Endothelial cell (in vitro differentiated cells): ENCODE results near the gene CACNA2D4. TPM values are rescaled to one million over a fixed set of nuclear protein-coding genes. Genes with fewer than 3 reads are reported as not detected.

ENCODE experiments used
- DNase-seq: peaks from one replicate; pipeline ENCODE4 v3.0.0; 2021; ENCODE audit warnings: low spot score
- H3K27ac Mint-ChIP-seq: one replicate; pipeline ENCODE4 v1.8.0; 2021; ENCODE audit warnings: mixed read lengths, inconsistent platforms; ENCODE audit not compliant: unreplicated experiment
- H3K27me3 Mint-ChIP-seq: one replicate; pipeline ENCODE4 v1.8.0; 2021; ENCODE audit warnings: mild to moderate bottlenecking, moderate library complexity, mixed read lengths, inconsistent platforms; ENCODE audit not compliant: unreplicated experiment
- H3K36me3 Mint-ChIP-seq: one replicate; pipeline ENCODE4 v1.8.0; 2021; ENCODE audit warnings: mild to moderate bottlenecking, low read depth, mixed read lengths, inconsistent platforms; ENCODE audit not compliant: unreplicated experiment
- H3K4me1 Mint-ChIP-seq: one replicate; pipeline ENCODE4 v1.8.0; 2021; ENCODE audit warnings: mild to moderate bottlenecking, mixed read lengths, inconsistent platforms; ENCODE audit not compliant: unreplicated experiment
- H3K4me3 Mint-ChIP-seq: one replicate; pipeline ENCODE4 v1.8.0; 2021; ENCODE audit warnings: mild to moderate bottlenecking, mixed read lengths, inconsistent platforms; ENCODE audit not compliant: unreplicated experiment
- H3K9me3 Mint-ChIP-seq: one replicate; pipeline ENCODE4 v1.8.0; 2021; ENCODE audit warnings: mixed read lengths, inconsistent platforms; ENCODE audit not compliant: unreplicated experiment
- CTCF ChIP-seq: fragments of 200-600 bp; sonication (generic); IDR thresholded peaks from one replicate; pipeline ENCODE4 v1.5.0; 2021; ENCODE audit warnings: antibody characterized with exemption; ENCODE audit not compliant: unreplicated experiment
- total RNA-seq: library from RNA; stranded (reverse); fragmentation: NEBNext Ultra II Directional; extraction: Animal tissue kit (Norgen Biotek cat#: 25700); gene quantifications from one replicate; pipeline ENCODE4 v1.2.1, GENCODE V29; 2021; ENCODE audit not compliant: unreplicated experiment

CACNA2D4 gene
- total RNA-seq, 1 donor from 2014 or later: 0.28 TPM

GRCh38 chr12:1870998-1871917 is 47.2 kb downstream of the CACNA2D4 start:
- no peak overlapping the region for H3K4me3 Mint-ChIP-seq
- no peaks in the 10 kb centered on the region for H3K9me3 Mint-ChIP-seq
- H3K4me1 Mint-ChIP-seq: no peaks in the 10 kb centered on the region
- peaks cover 6% of the 10 kb centered on the region for H3K27me3 Mint-ChIP-seq
- H3K27ac Mint-ChIP-seq: no peak overlapping the region
- H3K36me3 Mint-ChIP-seq: no peaks in the 10 kb centered on the region
- TF ChIP-seq CTCF: no peak
- DNase-seq: no peak

- DNase-seq: no peak
- no peak overlapping the region for H3K4me3 Mint-ChIP-seq
- no peak for TF ChIP-seq CTCF
- H3K4me1 Mint-ChIP-seq: no peaks in the 10 kb centered on the region
- no peaks in the 10 kb centered on the region for H3K36me3 Mint-ChIP-seq
- H3K27me3 Mint-ChIP-seq: peaks cover 8% of the 10 kb centered on the region
- H3K27ac Mint-ChIP-seq: no peak overlapping the region
- H3K9me3 Mint-ChIP-seq: no peaks in the 10 kb centered on the region
Observed at GRCh38 chr12:1870086-1870485, 48.4 kb downstream of the CACNA2D4 start.

- Mint-ChIP-seq H3K4me3 (no peak overlapping the region), H3K36me3 (no peaks in the 10 kb centered on the region), H3K4me1 (no peaks in the 10 kb centered on the region), H3K9me3 (no peaks in the 10 kb centered on the region), H3K27ac (no peak overlapping the region), H3K27me3 (peaks cover 8% of the 10 kb centered on the region)
- TF ChIP-seq CTCF: no peak
- DNase-seq: no peak
Observed at GRCh38 chr12:1869145-1869544, 49.3 kb downstream of the CACNA2D4 start.

GRCh38 chr12:1865284-1865866 is 53.1 kb downstream of the CACNA2D4 start:
- TF ChIP-seq CTCF: no peak
- H3K4me3 Mint-ChIP-seq: no peak overlapping the region
- peaks cover 7% of the 10 kb centered on the region for H3K27me3 Mint-ChIP-seq
- DNase-seq: no peak
- no peaks in the 10 kb centered on the region for H3K36me3 Mint-ChIP-seq
- H3K4me1 Mint-ChIP-seq: no peaks in the 10 kb centered on the region
- no peaks in the 10 kb centered on the region for H3K9me3 Mint-ChIP-seq
- no peak overlapping the region for H3K27ac Mint-ChIP-seq

GRCh38 chr12:1864867-1865266 is 53.6 kb downstream of the CACNA2D4 start:
- Mint-ChIP-seq H3K4me3 (no peak overlapping the region), H3K27me3 (peaks cover 7% of the 10 kb centered on the region), H3K36me3 (no peaks in the 10 kb centered on the region), H3K4me1 (no peaks in the 10 kb centered on the region), H3K27ac (no peak overlapping the region), H3K9me3 (no peaks in the 10 kb centered on the region)
- DNase-seq: no peak
- TF ChIP-seq CTCF: no peak
